T47D (cell line): ENCODE data around the gene MAFB.
A peak's percentile ranks its signal among the peaks of the same experiment; 100 is the strongest.

Source experiments
- DNase-seq, 2 experiments: peaks; one replicate each; pipeline versions ENCODE4 v3.0.0 to v3.0.0-alpha.2; 2011 to 2012; ENCODE audit warnings: low read depth in 1 of 2, low spot score in 1 of 2
- JUND ChIP-seq: IDR thresholded peaks from 2 replicates; pipeline ENCODE4 v1.6.1; 2012; ENCODE audit warnings: low read depth
- in situ Hi-C: cut with HindIII; loops from 2 replicates; pipeline ENCODE4 v1.10.0; 2016; ENCODE audit warnings: low sequenced_read_pairs, low pct_unique_long_range_greater_than_20kb

The MAFB gene

GRCh38 chr20:40714916-40715315 lies 25.9 kb upstream of the MAFB start:
- in situ Hi-C loops, result no loop called here
- no peak for DNase-seq
- TF ChIP-seq JUND, result no peak

- no peak for TF ChIP-seq JUND
- in situ Hi-C loops, result no loop called here
- no peak for DNase-seq
These were observed 25.1 kb upstream of the MAFB start for GRCh38 chr20:40714109-40714508.

- in situ Hi-C loops, result no loop called here
- TF ChIP-seq JUND, result no peak
- DNase-seq, result no peak
These were observed 24.5 kb upstream of the MAFB start for GRCh38 chr20:40713508-40713907.

GRCh38 chr20:40711079-40711478 lies 22.0 kb upstream of the MAFB start:
- no peak for DNase-seq
- no peak for TF ChIP-seq JUND
- in situ Hi-C loops, result no loop called here

GRCh38 chr20:40710603-40711002 lies 21.6 kb upstream of the MAFB start:
- TF ChIP-seq JUND, result no peak
- DNase-seq, result peak in 1 of 2 experiments; percentile 29
- in situ Hi-C loops, result no loop called here

- in situ Hi-C loops, result no loop called here
- peak in 1 of 2 experiments; percentile 51 for DNase-seq
- TF ChIP-seq JUND, result no peak
These were observed 18.0 kb upstream of the MAFB start for GRCh38 chr20:40706977-40707582.

GRCh38 chr20:40705413-40705812 lies 16.4 kb upstream of the MAFB start:
- in situ Hi-C loops, result no loop called here
- no peak for TF ChIP-seq JUND
- no peak for DNase-seq

GRCh38 chr20:40704828-40705227 lies 15.8 kb upstream of the MAFB start:
- in situ Hi-C loops, result no loop called here
- no peak for TF ChIP-seq JUND
- no peak for DNase-seq

- in situ Hi-C loops, result no loop called here
- DNase-seq, result no peak
These were observed 15.0 kb upstream of the MAFB start for GRCh38 chr20:40703975-40704530.

GRCh38 chr20:40702504-40702903 lies 13.5 kb upstream of the MAFB start:
- DNase-seq, result peak in 1 of 2 experiments; percentile 39
- in situ Hi-C loops, result no loop called here
- TF ChIP-seq JUND, result no peak

More at GRCh38 chr20:40703975-40704530, 15.0 kb upstream of the MAFB start:
- TF ChIP-seq JUND, result no peak

- in situ Hi-C loops, result no loop called here
- TF ChIP-seq JUND, result no peak
- DNase-seq, result no peak
These were observed 9.7 kb upstream of the MAFB start for GRCh38 chr20:40698744-40699143.

GRCh38 chr20:40698281-40698680 lies 9.2 kb upstream of the MAFB start:
- in situ Hi-C loops, result no loop called here
- TF ChIP-seq JUND, result no peak
- DNase-seq, result no peak

- in situ Hi-C loops, result no loop called here
- DNase-seq, result no peak
- TF ChIP-seq JUND, result no peak
These were observed 8.5 kb upstream of the MAFB start for GRCh38 chr20:40697541-40697940.

- no peak for DNase-seq
- TF ChIP-seq JUND, result no peak
- in situ Hi-C loops, result no loop called here
These were observed 6.2 kb upstream of the MAFB start for GRCh38 chr20:40695214-40695613.
